HepG2 (cell line): ENCODE data around the gene MAP3K14. TPM values are rescaled to one million over a fixed set of nuclear protein-coding genes. Genes with fewer than 3 reads are reported as not detected.

Experiments
- ARID2 ChIP-seq: sonication (generic); formaldehyde crosslinking; IDR thresholded peaks from 2 replicates; pipeline ENCODE4 v1.8.1; 2022; ENCODE audit warnings: mild to moderate bottlenecking, missing genetic modification reagents, borderline replicate concordance
- FOSL2 ChIP-seq: sonication (generic); formaldehyde crosslinking; IDR thresholded peaks from 2 replicates; pipeline ENCODE4 v1.4.0; 2020; ENCODE audit warnings: missing genetic modification reagents
- HDAC1 ChIP-seq: sonication (generic); formaldehyde crosslinking; IDR thresholded peaks from 2 replicates; pipeline ENCODE4 v1.5.1; 2020; ENCODE audit warnings: mild to moderate bottlenecking, missing genetic modification reagents
- HOXA7 ChIP-seq: sonication (generic); formaldehyde crosslinking; IDR thresholded peaks from 2 replicates; pipeline ENCODE4 v1.8.1; 2022; ENCODE audit warnings: mild to moderate bottlenecking, missing genetic modification reagents, moderate library complexity
- HOXD1 ChIP-seq: sonication (generic); formaldehyde crosslinking; IDR thresholded peaks from 2 replicates; pipeline ENCODE4 v1.5.0; 2020; ENCODE audit warnings: missing genetic modification reagents
- KMT2A ChIP-seq: sonication (generic); formaldehyde crosslinking; IDR thresholded peaks from 2 replicates; pipeline ENCODE4 v1.4.0; 2020; ENCODE audit warnings: missing genetic modification reagents
- MIXL1 ChIP-seq: IDR thresholded peaks from 2 replicates; pipeline ENCODE4 v1.6.1; 2016
- MXI1 ChIP-seq: IDR thresholded peaks from 3 replicates; pipeline ENCODE4 v1.6.1; 2012; ENCODE audit warnings: low read depth, low read length, inconsistent platforms, borderline replicate concordance
- SMC3 ChIP-seq: IDR thresholded peaks from 2 replicates; pipeline ENCODE4 v1.6.1; 2011; ENCODE audit warnings: low read length, improper control_type of control experiment
- SP5 ChIP-seq: IDR thresholded peaks from 2 replicates; pipeline ENCODE4 v1.6.1; 2016; ENCODE audit warnings: low read depth, borderline replicate concordance
- TSC22D2 ChIP-seq: sonication (generic); formaldehyde crosslinking; IDR thresholded peaks from 2 replicates; pipeline ENCODE4 v1.5.1; 2020; ENCODE audit warnings: missing genetic modification reagents, mild to moderate bottlenecking, borderline replicate concordance
- ZMYM4 ChIP-seq: sonication (generic); formaldehyde crosslinking; IDR thresholded peaks from 2 replicates; pipeline ENCODE4 v1.8.1; 2023; ENCODE audit warnings: mild to moderate bottlenecking, missing genetic modification reagents
- ZNF816 ChIP-seq: sonication (generic); formaldehyde crosslinking; IDR thresholded peaks from 2 replicates; pipeline ENCODE4 v1.8.0; 2022; ENCODE audit warnings: missing genetic modification reagents, mild to moderate bottlenecking, borderline replicate concordance
- ZNF839 ChIP-seq: sonication (generic); formaldehyde crosslinking; IDR thresholded peaks from 2 replicates; pipeline ENCODE4 v1.4.0; 2020; ENCODE audit warnings: missing genetic modification reagents, mild to moderate bottlenecking, borderline replicate concordance
- polyA plus RNA-seq, 8 experiments: library from polyadenylated mRNA; depleted of rRNA in 3 of 8; stranded (reverse) in 7 of 8; unstranded in 1 of 8; fragments of >200 nt; fragmentation: Illumina TruSeq in 4 of 8; extraction: Trizol in 4 of 8; gene quantifications; 2 replicates each; pipeline versions ENCODE4 v1.2.1 to v1.2.3, GENCODE V29; 2011 to 2016; ENCODE audit warnings: low read depth in 4 of 8, missing spikeins in 1 of 8, mixed read lengths in 1 of 8; ENCODE audit not compliant: insufficient read depth in 1 of 8
- total RNA-seq, 5 experiments: library from RNA; depleted of rRNA; stranded (reverse); fragments of >200 nt; fragmentation: Illumina TruSeq; extraction: Trizol; gene quantifications; 2 replicates each; pipeline ENCODE4 v1.2.3, GENCODE V29; 2016; ENCODE audit warnings: low read depth in 1 of 5
- TF ChIP-seq, protein P1 (sequence below): sonication (generic); formaldehyde crosslinking; IDR thresholded peaks from 2 replicates; pipeline ENCODE4 v1.5.1; 2020; ENCODE audit warnings: mild to moderate bottlenecking, missing genetic modification reagents, borderline replicate concordance
- TF ChIP-seq, protein P2 (sequence below): IDR thresholded peaks from 2 replicates; pipeline ENCODE4 v1.6.1; 2012; ENCODE audit warnings: low read depth, low read length, improper control_type of control experiment
- TF ChIP-seq, protein P3 (sequence below): sonication (generic); formaldehyde crosslinking; IDR thresholded peaks from 2 replicates; pipeline ENCODE4 v1.8.0; 2022; ENCODE audit warnings: missing genetic modification reagents, mild to moderate bottlenecking, moderate library complexity, borderline replicate concordance
- TF ChIP-seq, protein P4 (sequence below): sonication (generic); formaldehyde crosslinking; conservative IDR thresholded peaks from 2 replicates; pipeline ENCODE4 v1.4.0; 2020; ENCODE audit warnings: missing genetic modification reagents

MAP3K14 gene
- total and polyA plus RNA-seq, 2 of the 13 experiments (the other 11 are each of a cell fraction or from before 2014, with no cell fraction given): 2.6 TPM

DNA sequence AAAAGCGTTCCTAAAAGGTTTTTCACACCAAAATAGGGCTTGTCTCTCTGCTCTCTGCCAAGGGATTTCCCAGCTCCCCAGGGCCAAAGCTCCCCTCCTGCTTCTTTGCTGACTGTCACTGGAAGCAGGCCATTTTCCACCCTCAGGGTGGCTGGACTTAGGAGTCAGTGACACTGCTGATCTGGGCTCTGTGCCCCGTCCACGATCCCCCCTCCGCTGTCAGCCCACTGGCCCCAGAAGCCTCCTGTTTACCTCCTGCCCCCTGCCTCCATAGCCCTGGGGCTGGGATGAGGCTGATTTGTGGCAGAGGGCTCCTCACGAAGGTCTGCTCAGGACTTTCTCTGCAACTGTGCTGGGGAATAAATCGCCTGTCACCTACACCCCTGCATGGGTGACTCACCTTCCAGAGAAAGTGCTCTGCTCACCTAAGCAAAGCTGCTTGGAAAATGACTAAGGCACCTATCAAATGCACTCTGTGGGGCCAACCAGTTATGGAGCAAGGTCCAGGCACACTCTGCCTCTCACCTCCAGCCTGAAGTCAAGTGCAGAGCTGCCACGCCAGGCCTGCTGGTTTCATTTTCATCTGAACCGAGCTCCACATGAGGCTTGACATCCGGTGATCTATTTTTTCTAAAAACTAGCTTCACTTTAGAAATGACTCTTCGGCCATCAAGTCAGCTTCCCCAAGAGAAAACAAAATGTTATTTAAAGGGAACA, 4.9 kb downstream of the MAP3K14 start (continued):
- TF ChIP-seq, protein P1, sequence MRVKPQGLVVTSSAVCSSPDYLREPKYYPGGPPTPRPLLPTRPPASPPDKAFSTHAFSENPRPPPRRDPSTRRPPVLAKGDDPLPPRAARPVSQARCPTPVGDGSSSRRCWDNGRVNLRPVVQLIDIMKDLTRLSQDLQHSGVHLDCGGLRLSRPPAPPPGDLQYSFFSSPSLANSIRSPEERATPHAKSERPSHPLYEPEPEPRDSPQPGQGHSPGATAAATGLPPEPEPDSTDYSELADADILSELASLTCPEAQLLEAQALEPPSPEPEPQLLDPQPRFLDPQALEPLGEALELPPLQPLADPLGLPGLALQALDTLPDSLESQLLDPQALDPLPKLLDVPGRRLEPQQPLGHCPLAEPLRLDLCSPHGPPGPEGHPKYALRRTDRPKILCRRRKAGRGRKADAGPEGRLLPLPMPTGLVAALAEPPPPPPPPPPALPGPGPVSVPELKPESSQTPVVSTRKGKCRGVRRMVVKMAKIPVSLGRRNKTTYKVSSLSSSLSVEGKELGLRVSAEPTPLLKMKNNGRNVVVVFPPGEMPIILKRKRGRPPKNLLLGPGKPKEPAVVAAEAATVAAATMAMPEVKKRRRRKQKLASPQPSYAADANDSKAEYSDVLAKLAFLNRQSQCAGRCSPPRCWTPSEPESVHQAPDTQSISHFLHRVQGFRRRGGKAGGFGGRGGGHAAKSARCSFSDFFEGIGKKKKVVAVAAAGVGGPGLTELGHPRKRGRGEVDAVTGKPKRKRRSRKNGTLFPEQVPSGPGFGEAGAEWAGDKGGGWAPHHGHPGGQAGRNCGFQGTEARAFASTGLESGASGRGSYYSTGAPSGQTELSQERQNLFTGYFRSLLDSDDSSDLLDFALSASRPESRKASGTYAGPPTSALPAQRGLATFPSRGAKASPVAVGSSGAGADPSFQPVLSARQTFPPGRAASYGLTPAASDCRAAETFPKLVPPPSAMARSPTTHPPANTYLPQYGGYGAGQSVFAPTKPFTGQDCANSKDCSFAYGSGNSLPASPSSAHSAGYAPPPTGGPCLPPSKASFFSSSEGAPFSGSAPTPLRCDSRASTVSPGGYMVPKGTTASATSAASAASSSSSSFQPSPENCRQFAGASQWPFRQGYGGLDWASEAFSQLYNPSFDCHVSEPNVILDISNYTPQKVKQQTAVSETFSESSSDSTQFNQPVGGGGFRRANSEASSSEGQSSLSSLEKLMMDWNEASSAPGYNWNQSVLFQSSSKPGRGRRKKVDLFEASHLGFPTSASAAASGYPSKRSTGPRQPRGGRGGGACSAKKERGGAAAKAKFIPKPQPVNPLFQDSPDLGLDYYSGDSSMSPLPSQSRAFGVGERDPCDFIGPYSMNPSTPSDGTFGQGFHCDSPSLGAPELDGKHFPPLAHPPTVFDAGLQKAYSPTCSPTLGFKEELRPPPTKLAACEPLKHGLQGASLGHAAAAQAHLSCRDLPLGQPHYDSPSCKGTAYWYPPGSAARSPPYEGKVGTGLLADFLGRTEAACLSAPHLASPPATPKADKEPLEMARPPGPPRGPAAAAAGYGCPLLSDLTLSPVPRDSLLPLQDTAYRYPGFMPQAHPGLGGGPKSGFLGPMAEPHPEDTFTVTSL (CRISPR knock-in tag): peak; percentile 95
- TF ChIP-seq SP5 (CRISPR knock-in tag) (no peak), ZNF816 (CRISPR knock-in tag) (peak; percentile 76; the same call in 1 of the 2 replicates), FOSL2 (CRISPR knock-in tag) (peak; percentile 98), KMT2A (peak; percentile 97), HDAC1 (CRISPR knock-in tag) (peak; percentile 87), HOXA7 (no peak), ARID2 (CRISPR knock-in tag) (peak; percentile 68; the same call in 1 of the 2 replicates), TSC22D2 (CRISPR knock-in tag) (no peak), ZNF839 (CRISPR knock-in tag) (peak; percentile 29; the same call in 1 of the 2 replicates), MIXL1 (peak; percentile 81), SMC3 (peak; percentile 26; the same call in 1 of the 2 replicates), MXI1 (peak; percentile 88; the same call in 1 of the 3 replicates), HOXD1 (peak; percentile 89), ZMYM4 (CRISPR knock-in tag) (peak; percentile 18; the same call in 1 of the 2 replicates)
- TF ChIP-seq, protein P2, sequence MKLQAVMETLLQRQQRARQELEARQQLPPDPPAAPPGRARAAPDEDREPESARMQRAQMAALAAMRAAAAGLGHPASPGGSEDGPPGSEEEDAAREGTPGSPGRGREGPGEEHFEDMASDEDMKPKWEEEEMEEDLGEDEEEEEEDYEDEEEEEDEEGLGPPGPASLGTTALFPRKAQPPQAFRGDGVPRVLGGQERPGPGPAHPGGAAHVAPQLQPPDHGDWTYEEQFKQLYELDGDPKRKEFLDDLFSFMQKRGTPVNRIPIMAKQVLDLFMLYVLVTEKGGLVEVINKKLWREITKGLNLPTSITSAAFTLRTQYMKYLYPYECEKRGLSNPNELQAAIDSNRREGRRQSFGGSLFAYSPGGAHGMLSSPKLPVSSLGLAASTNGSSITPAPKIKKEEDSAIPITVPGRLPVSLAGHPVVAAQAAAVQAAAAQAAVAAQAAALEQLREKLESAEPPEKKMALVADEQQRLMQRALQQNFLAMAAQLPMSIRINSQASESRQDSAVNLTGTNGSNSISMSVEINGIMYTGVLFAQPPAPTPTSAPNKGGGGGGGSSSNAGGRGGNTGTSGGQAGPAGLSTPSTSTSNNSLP: peak; percentile 72
- TF ChIP-seq, protein P3, sequence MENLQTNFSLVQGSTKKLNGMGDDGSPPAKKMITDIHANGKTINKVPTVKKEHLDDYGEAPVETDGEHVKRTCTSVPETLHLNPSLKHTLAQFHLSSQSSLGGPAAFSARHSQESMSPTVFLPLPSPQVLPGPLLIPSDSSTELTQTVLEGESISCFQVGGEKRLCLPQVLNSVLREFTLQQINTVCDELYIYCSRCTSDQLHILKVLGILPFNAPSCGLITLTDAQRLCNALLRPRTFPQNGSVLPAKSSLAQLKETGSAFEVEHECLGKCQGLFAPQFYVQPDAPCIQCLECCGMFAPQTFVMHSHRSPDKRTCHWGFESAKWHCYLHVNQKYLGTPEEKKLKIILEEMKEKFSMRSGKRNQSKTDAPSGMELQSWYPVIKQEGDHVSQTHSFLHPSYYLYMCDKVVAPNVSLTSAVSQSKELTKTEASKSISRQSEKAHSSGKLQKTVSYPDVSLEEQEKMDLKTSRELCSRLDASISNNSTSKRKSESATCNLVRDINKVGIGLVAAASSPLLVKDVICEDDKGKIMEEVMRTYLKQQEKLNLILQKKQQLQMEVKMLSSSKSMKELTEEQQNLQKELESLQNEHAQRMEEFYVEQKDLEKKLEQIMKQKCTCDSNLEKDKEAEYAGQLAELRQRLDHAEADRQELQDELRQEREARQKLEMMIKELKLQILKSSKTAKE (CRISPR knock-in tag): no peak
- TF ChIP-seq, protein P4, sequence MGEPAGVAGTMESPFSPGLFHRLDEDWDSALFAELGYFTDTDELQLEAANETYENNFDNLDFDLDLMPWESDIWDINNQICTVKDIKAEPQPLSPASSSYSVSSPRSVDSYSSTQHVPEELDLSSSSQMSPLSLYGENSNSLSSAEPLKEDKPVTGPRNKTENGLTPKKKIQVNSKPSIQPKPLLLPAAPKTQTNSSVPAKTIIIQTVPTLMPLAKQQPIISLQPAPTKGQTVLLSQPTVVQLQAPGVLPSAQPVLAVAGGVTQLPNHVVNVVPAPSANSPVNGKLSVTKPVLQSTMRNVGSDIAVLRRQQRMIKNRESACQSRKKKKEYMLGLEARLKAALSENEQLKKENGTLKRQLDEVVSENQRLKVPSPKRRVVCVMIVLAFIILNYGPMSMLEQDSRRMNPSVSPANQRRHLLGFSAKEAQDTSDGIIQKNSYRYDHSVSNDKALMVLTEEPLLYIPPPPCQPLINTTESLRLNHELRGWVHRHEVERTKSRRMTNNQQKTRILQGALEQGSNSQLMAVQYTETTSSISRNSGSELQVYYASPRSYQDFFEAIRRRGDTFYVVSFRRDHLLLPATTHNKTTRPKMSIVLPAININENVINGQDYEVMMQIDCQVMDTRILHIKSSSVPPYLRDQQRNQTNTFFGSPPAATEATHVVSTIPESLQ (CRISPR knock-in tag): 0 out of 2 replicates have a peak, but pooled peaks have one; percentile 79
